PC-9 (cell line): ENCODE data around the gene ARHGAP18.

Experiments used
- CTCF ChIP-seq: fragments of 200-600 bp; sonication (generic); conservative IDR thresholded peaks from 2 replicates; pipeline ENCODE4 v1.6.1; 2017; ENCODE audit warnings: mixed run types, antibody characterized with exemption, mild to moderate bottlenecking, moderate library complexity
- EZH2 ChIP-seq: fragments of 200-600 bp; sonication (generic); IDR thresholded peaks from 2 replicates; pipeline ENCODE4 v1.8.0; 2017; ENCODE audit warnings: antibody characterized with exemption, low read depth

DNA sequence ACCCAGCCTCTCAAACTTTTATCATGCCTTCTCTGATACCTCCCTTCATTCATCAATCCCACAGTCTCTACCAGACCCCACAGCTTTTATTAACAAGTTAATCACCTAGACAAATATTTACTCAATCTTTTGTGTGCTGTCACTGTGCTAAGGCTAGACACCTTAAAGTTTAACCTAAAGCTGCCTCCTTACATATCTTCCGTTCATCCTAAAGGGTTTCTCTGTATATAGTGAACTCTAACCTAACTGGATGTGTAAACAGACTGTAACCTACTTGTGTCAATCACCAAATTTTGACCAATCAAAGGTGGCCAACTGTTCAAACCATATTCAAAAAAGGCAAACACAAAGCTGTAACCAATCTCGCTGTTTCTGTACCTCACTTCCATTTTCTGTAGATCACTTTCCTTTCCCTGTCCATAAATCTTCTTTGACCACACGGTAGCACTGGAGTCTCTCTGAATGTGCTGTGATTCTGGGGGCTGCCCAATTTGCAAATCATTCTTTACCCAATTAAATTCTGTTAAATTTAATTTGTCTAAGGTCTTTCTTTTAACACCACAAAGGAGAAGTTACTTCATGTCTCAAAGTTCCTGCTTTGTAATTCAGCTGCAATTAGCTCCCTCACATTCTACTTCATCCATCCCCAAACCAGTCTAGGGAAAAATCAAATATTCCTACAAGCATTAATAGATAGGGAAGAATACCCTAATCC lies 72.5 kb downstream of the ARHGAP18 start:
- TF ChIP-seq CTCF (no peak), EZH2 (no peak)
